Trophoblast cell (in vitro differentiated cells and primary cell): ENCODE measurements around the gene LIF.

Experiments used
- DNase-seq, 2 donors: peaks; one replicate each; pipeline ENCODE4 v3.0.0-alpha.2; 2016
- H2AFZ ChIP-seq: 2 replicates; pipeline ENCODE4 v1.6.1; 2013; ENCODE audit warnings: low read length, moderate library complexity, mild to moderate bottlenecking; ENCODE audit not compliant: insufficient read depth, poor library complexity
- H2AK5ac ChIP-seq: 2 replicates; pipeline ENCODE4 v1.6.1; 2013; ENCODE audit warnings: mild to moderate bottlenecking, low read length
- H2BK120ac ChIP-seq: 2 replicates; pipeline ENCODE4 v1.6.1; 2013; ENCODE audit warnings: low read length, mild to moderate bottlenecking, moderate library complexity; ENCODE audit not compliant: insufficient read depth, poor library complexity
- H2BK12ac ChIP-seq: 2 replicates; pipeline ENCODE4 v1.6.1; 2013; ENCODE audit warnings: mild to moderate bottlenecking, low read length, moderate library complexity
- H2BK5ac ChIP-seq: 2 replicates; pipeline ENCODE4 v1.6.1; 2013; ENCODE audit warnings: low read length, low read depth, moderate library complexity, mild to moderate bottlenecking; ENCODE audit not compliant: poor library complexity
- H3K14ac ChIP-seq: 2 replicates; pipeline ENCODE4 v1.6.1; 2013; ENCODE audit warnings: mild to moderate bottlenecking, low read length
- H3K18ac ChIP-seq: 2 replicates; pipeline ENCODE4 v1.6.1; 2013; ENCODE audit warnings: mild to moderate bottlenecking, low read length
- H3K23ac ChIP-seq: 2 replicates; pipeline ENCODE4 v1.6.1; 2013; ENCODE audit warnings: low read length
- H3K27ac ChIP-seq: 2 replicates; pipeline ENCODE4 v1.5.1; 2013; ENCODE audit warnings: low read depth, mild to moderate bottlenecking, inconsistent platforms, low read length, moderate library complexity
- H3K27me3 ChIP-seq: 2 replicates; pipeline ENCODE4 v1.6.1; 2013; ENCODE audit warnings: inconsistent platforms, mild to moderate bottlenecking, low read length, moderate library complexity; ENCODE audit not compliant: insufficient read depth
- H3K36me3 ChIP-seq, 2 experiments: 1 replicate in 1 of 2; 2 replicates in 1 of 2; pipeline ENCODE4 v1.6.1; 2013; ENCODE audit warnings: low read length in 2 of 2, mild to moderate bottlenecking in 2 of 2, moderate library complexity in 1 of 2; ENCODE audit not compliant: insufficient read depth in 2 of 2, control insufficient read depth in 1 of 2
- H3K4ac ChIP-seq: 2 replicates; pipeline ENCODE4 v1.6.1; 2013; ENCODE audit warnings: low read depth, mild to moderate bottlenecking, low read length, moderate library complexity
- H3K4me1 ChIP-seq, 2 experiments: 1 replicate in 1 of 2; 2 replicates in 1 of 2; pipeline ENCODE4 v1.6.1; 2013; ENCODE audit warnings: low read length in 2 of 2, mild to moderate bottlenecking in 2 of 2, moderate library complexity in 1 of 2; ENCODE audit not compliant: insufficient read depth in 2 of 2, control insufficient read depth in 1 of 2
- H3K4me2 ChIP-seq: 2 replicates; pipeline ENCODE4 v1.6.1; 2013; ENCODE audit warnings: inconsistent platforms, mild to moderate bottlenecking, low read length, moderate library complexity
- H3K4me3 ChIP-seq: 2 replicates; pipeline ENCODE4 v1.5.1; 2013; ENCODE audit warnings: mild to moderate bottlenecking, low read depth, low read length, inconsistent platforms
- H3K79me1 ChIP-seq: one replicate; pipeline ENCODE4 v1.6.1; 2013; ENCODE audit warnings: low read length
- H3K79me2 ChIP-seq: 2 replicates; pipeline ENCODE4 v1.6.1; 2013; ENCODE audit warnings: low read length, mild to moderate bottlenecking; ENCODE audit not compliant: control insufficient read depth, insufficient read depth, poor library complexity
- H3K9ac ChIP-seq: 2 replicates; pipeline ENCODE4 v1.6.1; 2013; ENCODE audit warnings: mild to moderate bottlenecking, low read length
- H3K9me3 ChIP-seq: 2 replicates; pipeline ENCODE4 v1.6.1; 2013; ENCODE audit warnings: low read depth, mild to moderate bottlenecking, control low read depth, inconsistent platforms, low read length; ENCODE audit not compliant: insufficient read depth
- H4K12ac ChIP-seq: 2 replicates; pipeline ENCODE4 v1.6.1; 2013; ENCODE audit warnings: low read depth, mild to moderate bottlenecking, low read length, moderate library complexity
- H4K8ac ChIP-seq: 2 replicates; pipeline ENCODE4 v1.6.1; 2013; ENCODE audit warnings: low read depth, mild to moderate bottlenecking, low read length, moderate library complexity
- H4K91ac ChIP-seq: one replicate; pipeline ENCODE4 v1.6.1; 2013; ENCODE audit warnings: low read depth, mild to moderate bottlenecking, low read length, moderate library complexity
- WGBS: extraction: QIAGEN DNeasy Blood & Tissue Kit; methylation state at CpG from one replicate; pipeline ENCODE4 v1.1.7; 2013; ENCODE audit warnings: missing lambda C conversion rate; ENCODE audit not compliant: insufficient read length, insufficient coverage; ENCODE audit errors: extremely low coverage; 5-methylcytosine and 5-hydroxymethylcytosine counted together

Gene LIF

GRCh38 chr22:30263883-30264282, 17.3 kb upstream of the LIF start:
- H3K4me1 ChIP-seq: peaks cover 8 to 26% of the 10 kb centered on the region in 2 experiments
- H4K8ac ChIP-seq: no peak overlapping the region
- H4K91ac ChIP-seq: no peak overlapping the region
- no peaks in the 10 kb centered on the region for H3K79me2 ChIP-seq
- H3K4me3 ChIP-seq: no peak overlapping the region
- H3K27ac ChIP-seq: no peak overlapping the region
- no peak overlapping the region for H2AFZ ChIP-seq
- peaks cover 6% of the 10 kb centered on the region for H3K79me1 ChIP-seq
- no peak overlapping the region for H4K12ac ChIP-seq
- H3K4me2 ChIP-seq: no peak overlapping the region
- no peak overlapping the region for H2AK5ac ChIP-seq
- DNase-seq: no peak
- no peaks in the 10 kb centered on the region for H3K9me3 ChIP-seq
- H3K4ac ChIP-seq: no peak overlapping the region
- H2BK12ac ChIP-seq: no peak overlapping the region
- no peaks in the 10 kb centered on the region for H3K36me3 ChIP-seq
- H3K23ac ChIP-seq: no peak overlapping the region
- H3K27me3 ChIP-seq: no peaks in the 10 kb centered on the region
- no peak overlapping the region for H2BK120ac ChIP-seq
- H3K9ac ChIP-seq: no peak overlapping the region
- H3K14ac ChIP-seq: no peak overlapping the region
- WGBS: no CpG with 5 or more reads among the region's 17 CpGs
- H2BK5ac ChIP-seq: no peak overlapping the region
- no peak overlapping the region for H3K18ac ChIP-seq

- Histone ChIP-seq H3K27ac (no peak overlapping the region), H2BK120ac (no peak overlapping the region), H3K23ac (no peak overlapping the region), H4K8ac (no peak overlapping the region), H3K27me3 (no peaks in the 10 kb centered on the region), H3K4me3 (no peak overlapping the region), H3K9me3 (no peaks in the 10 kb centered on the region), H3K9ac (peak overlapping the region; percentile 35), H3K4me1 (peaks cover 8 to 26% of the 10 kb centered on the region in 2 experiments), H2AK5ac (no peak overlapping the region), H2BK5ac (no peak overlapping the region), H3K18ac (no peak overlapping the region), H4K91ac (peak overlapping the region; percentile 15), H3K4me2 (peak overlapping the region; percentile 32), H3K4ac (no peak overlapping the region), H3K14ac (no peak overlapping the region), H3K79me2 (no peaks in the 10 kb centered on the region), H4K12ac (no peak overlapping the region), H2BK12ac (no peak overlapping the region), H2AFZ (peak overlapping the region; percentile 5), H3K36me3 (no peaks in the 10 kb centered on the region), H3K79me1 (peaks cover 7% of the 10 kb centered on the region)
- peak; percentile 48 to 81 for DNase-seq
- WGBS: no CpG with 5 or more reads among the region's 27 CpGs
These were observed 16.6 kb upstream of the LIF start for GRCh38 chr22:30262917-30263741.

DNA sequence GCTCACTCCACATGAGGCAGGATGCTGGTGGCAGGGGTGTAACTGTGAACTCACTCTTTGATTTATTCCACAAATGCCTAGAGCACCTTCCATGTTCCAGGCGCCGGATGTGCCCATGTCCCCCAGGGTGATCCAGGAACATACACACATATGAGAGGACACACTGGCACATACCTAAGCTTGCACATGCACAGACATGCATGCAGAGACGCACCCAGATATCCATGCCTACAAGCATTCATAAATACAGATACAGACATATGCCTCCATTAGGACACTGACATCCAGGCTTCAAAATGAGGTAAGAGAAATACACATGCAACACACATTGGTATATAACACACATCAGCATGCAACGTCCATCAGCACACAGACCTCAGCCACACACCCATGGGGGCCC, 15.6 kb upstream of the LIF start:
- no CpG with 5 or more reads among the region's 4 CpGs for WGBS
- H2AFZ ChIP-seq: no peak overlapping the region

DNA sequence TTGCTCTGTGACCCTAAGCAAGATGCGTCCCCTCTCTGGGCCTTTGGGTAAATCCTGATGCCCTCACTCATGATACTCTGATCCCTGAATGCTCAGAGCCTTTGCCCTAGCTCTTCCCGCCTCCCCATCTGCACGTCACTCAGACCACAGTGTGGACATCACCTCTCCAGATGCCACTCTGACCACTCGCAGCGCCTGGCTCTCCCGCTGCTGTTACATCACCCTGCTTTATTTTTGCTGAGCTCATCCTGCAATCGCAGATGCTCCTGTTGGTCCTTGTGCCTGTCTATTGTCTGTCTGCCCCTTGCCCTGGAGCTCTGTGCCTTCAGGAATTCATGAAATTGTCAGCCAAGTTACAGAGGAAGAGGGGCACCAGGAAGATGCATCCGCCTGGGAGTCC, 14.6 kb upstream of the LIF start:
- Histone ChIP-seq H2AK5ac (no peak overlapping the region), H3K9me3 (no peaks in the 10 kb centered on the region), H3K23ac (no peak overlapping the region), H4K8ac (no peak overlapping the region), H3K18ac (no peak overlapping the region), H2BK12ac (no peak overlapping the region), H3K4me3 (no peak overlapping the region), H3K27me3 (no peaks in the 10 kb centered on the region), H3K36me3 (no peaks in the 10 kb centered on the region), H3K14ac (no peak overlapping the region), H2AFZ (no peak overlapping the region), H3K4ac (no peak overlapping the region), H3K4me2 (no peak overlapping the region), H3K9ac (no peak overlapping the region), H4K12ac (no peak overlapping the region), H3K4me1 (peaks cover 8 to 32% of the 10 kb centered on the region in 2 experiments), H3K27ac (no peak overlapping the region), H2BK5ac (no peak overlapping the region), H3K79me2 (no peaks in the 10 kb centered on the region), H4K91ac (no peak overlapping the region), H3K79me1 (peaks cover 8% of the 10 kb centered on the region), H2BK120ac (no peak overlapping the region)
- WGBS: no CpG with 5 or more reads among the region's 8 CpGs
- peak in 1 of 2 donors; percentile 46 for DNase-seq

More for the DNA sequence above, 15.6 kb upstream of the LIF start:
- H3K4me2 ChIP-seq: no peak overlapping the region
- H4K91ac ChIP-seq: peak overlapping the region; percentile 65
- no peak overlapping the region for H2BK12ac ChIP-seq
- no peaks in the 10 kb centered on the region for H3K9me3 ChIP-seq
- no peak overlapping the region for H3K14ac ChIP-seq
- H3K23ac ChIP-seq: no peak overlapping the region
- H2AK5ac ChIP-seq: no peak overlapping the region
- no peak overlapping the region for H2BK120ac ChIP-seq
- no peaks in the 10 kb centered on the region for H3K79me2 ChIP-seq
- no peak for DNase-seq
- no peak overlapping the region for H3K4ac ChIP-seq
- no peak overlapping the region for H4K12ac ChIP-seq
- no peak overlapping the region for H3K18ac ChIP-seq
- H3K79me1 ChIP-seq: peaks cover 8% of the 10 kb centered on the region
- H4K8ac ChIP-seq: no peak overlapping the region
- H3K36me3 ChIP-seq: no peaks in the 10 kb centered on the region
- H2BK5ac ChIP-seq: no peak overlapping the region
- no peak overlapping the region for H3K9ac ChIP-seq
- H3K27ac ChIP-seq: no peak overlapping the region
- H3K4me3 ChIP-seq: no peak overlapping the region
- H3K27me3 ChIP-seq: no peaks in the 10 kb centered on the region
- H3K4me1 ChIP-seq: peaks cover 8 to 32% of the 10 kb centered on the region in 2 experiments
